ENCODE results near the gene LARGE1.

LARGE1 gene

GRCh38 chr22:33562501-33562900 is 357.8 kb downstream of the LARGE1 start:
- DNase-seq (ENCODE audit: low read depth) = no peak

GRCh38 chr22:33561149-33561807 is 359.0 kb downstream of the LARGE1 start:
- DNase-seq (ENCODE audit: low read depth) = no peak

- no peak for DNase-seq (ENCODE audit: low read depth)
These were observed 362.4 kb downstream of the LARGE1 start for GRCh38 chr22:33557836-33558235.

GRCh38 chr22:33555814-33556522 is 364.3 kb downstream of the LARGE1 start:
- DNase-seq (ENCODE audit: low read depth) = no peak

- DNase-seq (ENCODE audit: low read depth) = no peak
These were observed 366.8 kb downstream of the LARGE1 start for GRCh38 chr22:33553493-33553892.

- no peak for DNase-seq (ENCODE audit: low read depth)
These were observed 375.6 kb downstream of the LARGE1 start for GRCh38 chr22:33544707-33545106.

- DNase-seq (ENCODE audit: low read depth) = no peak
These were observed 377.6 kb downstream of the LARGE1 start for GRCh38 chr22:33542722-33543121.

GRCh38 chr22:33542153-33542552 is 378.1 kb downstream of the LARGE1 start:
- DNase-seq (ENCODE audit: low read depth) = no peak

- DNase-seq (ENCODE audit: low read depth) = no peak
These were observed 380.1 kb downstream of the LARGE1 start for GRCh38 chr22:33539902-33540751.

GRCh38 chr22:33539202-33539901 is 380.9 kb downstream of the LARGE1 start:
- DNase-seq (ENCODE audit: low read depth) = no peak

- DNase-seq (ENCODE audit: low read depth) = no peak
These were observed 381.9 kb downstream of the LARGE1 start for GRCh38 chr22:33538277-33538885.

GRCh38 chr22:33537059-33537458 is 383.2 kb downstream of the LARGE1 start:
- DNase-seq (ENCODE audit: low read depth) = no peak

- DNase-seq (ENCODE audit: low read depth) = no peak
These were observed 384.1 kb downstream of the LARGE1 start for GRCh38 chr22:33535937-33536875.

GRCh38 chr22:33529424-33530113 is 390.7 kb downstream of the LARGE1 start:
- DNase-seq (ENCODE audit: low read depth) = no peak

GRCh38 chr22:33528183-33528582 is 392.1 kb downstream of the LARGE1 start:
- DNase-seq (ENCODE audit: low read depth) = no peak

GRCh38 chr22:33526434-33527107 is 393.7 kb downstream of the LARGE1 start:
- no peak for DNase-seq (ENCODE audit: low read depth)

GRCh38 chr22:33524511-33525260 is 395.6 kb downstream of the LARGE1 start:
- no peak for DNase-seq (ENCODE audit: low read depth)

- DNase-seq (ENCODE audit: low read depth) = no peak
These were observed 398.2 kb downstream of the LARGE1 start for GRCh38 chr22:33521879-33522665.

Measured in activated T-cell treated with anti-CD3 and anti-CD28 coated beads for 48 hours (primary cell).